Activated CD4-positive, alpha-beta T cell treated with anti-CD3 and anti-CD28 coated beads for 4 hours (primary cell): ENCODE data around the gene TET2.
"Not testable (repeated sequence)": the region's sequence is repeated elsewhere in the genome, so short reads cannot be mapped to it uniquely, and the experiment has no call there.

Experiments
- DNase-seq, 2 donors: peaks; one replicate each; pipeline ENCODE4 v3.0.0-alpha.2; 2020

TET2 gene

GRCh38 chr4:105293360-105293759 lies 146.7 kb downstream of the TET2 start:
- DNase-seq = no peak

- no peak for DNase-seq
Measured at GRCh38 chr4:105296672-105297071, 150.0 kb downstream of the TET2 start.

GRCh38 chr4:105299027-105299426 lies 152.4 kb downstream of the TET2 start:
- not testable (repeated sequence) for DNase-seq

GRCh38 chr4:105304085-105304484 lies 157.4 kb downstream of the TET2 start:
- no peak for DNase-seq

GRCh38 chr4:105305019-105305836 lies 158.6 kb downstream of the TET2 start:
- DNase-seq = no peak

- DNase-seq = peak; percentile 39 to 60
Measured at GRCh38 chr4:105306158-105306781, 159.6 kb downstream of the TET2 start.

GRCh38 chr4:105306820-105307219 lies 160.1 kb downstream of the TET2 start:
- no peak for DNase-seq

- no peak for DNase-seq
Measured at GRCh38 chr4:105318486-105318885, 171.8 kb downstream of the TET2 start.

GRCh38 chr4:105327222-105327621 lies 180.5 kb downstream of the TET2 start:
- no peak for DNase-seq

GRCh38 chr4:105327956-105328355 lies 181.3 kb downstream of the TET2 start:
- DNase-seq = no peak

GRCh38 chr4:105329081-105329480 lies 182.4 kb downstream of the TET2 start:
- DNase-seq = no peak
